ENCODE results near the gene RNF114. TPM values are rescaled to one million over a fixed set of nuclear protein-coding genes. Genes with fewer than 3 reads are reported as not detected.
A peak's percentile ranks its signal among the peaks of the same experiment; 100 is the strongest.
"Not testable (repeated sequence)": the region's sequence is repeated elsewhere in the genome, so short reads cannot be mapped to it uniquely, and the experiment has no call there.

The RNF114 gene
- total RNA-seq, 5 donors from 2014 or later (not counting 1 experiment from before 2014, with no cell fraction given) = 83.5 to 109 (median 95.7) TPM

- H3K36me3 ChIP-seq (ENCODE audit: control insufficient read depth in 2 of 2, extremely low read depth in 1 of 2, insufficient read depth in 1 of 2, low read length in 1 of 2) = peaks cover 10 to 83% of the 10 kb centered on the region in 2 donors
- ATAC-seq (replicated peaks in 1 of 4) (no peak), DNase-seq (no peak)
- H3K27ac ChIP-seq (ENCODE audit: low read length) = no peak overlapping the region
- CTCF ChIA-PET = interaction anchor here in 1 of 2 donors (0.7 kb wide), 1 partner anchor 1045 kb away, joined by 8 read pairs; no protein-coding TSS in a partner anchor
- H3K27me3 Mint-ChIP-seq = no peaks in the 10 kb centered on the region
- H3K9me3 ChIP-seq = no peaks in the 10 kb centered on the region
- 94% methylated on average over 3 of the region's 4 CpGs for WGBS (ENCODE audit: insufficient coverage)
- no peak overlapping the region for H3K27ac Mint-ChIP-seq
- H3K4me3 Mint-ChIP-seq = no peak overlapping the region
- no peaks in the 10 kb centered on the region for H3K4me1 ChIP-seq (ENCODE audit: control insufficient read depth in 1 of 2, extremely low read depth in 1 of 2, insufficient read depth in 2 of 2, low read length in 2 of 2)
- H3K27me3 ChIP-seq (replicated peaks in 1 of 2; ENCODE audit: control insufficient read depth in 2 of 2, extremely low read depth in 1 of 2, insufficient read depth in 2 of 2, low read length in 1 of 2) = no peaks in the 10 kb centered on the region
- peaks cover 2 to 6% (median 3%) of the 10 kb centered on the region in 3 donors for H3K4me1 Mint-ChIP-seq
- peaks cover 49% of the 10 kb centered on the region for H3K36me3 Mint-ChIP-seq
- H3K4me3 ChIP-seq (ENCODE audit: control insufficient read depth in 1 of 2, extremely low read depth in 1 of 2, low read length in 1 of 2) = no peak overlapping the region
- POLR2A ChIA-PET = interaction anchor here in 1 of 2 donors (0.6 kb wide), 1 partner anchor 188 kb away, joined by 4 read pairs; no protein-coding TSS in a partner anchor
- H3K9me3 Mint-ChIP-seq = no peaks in the 10 kb centered on the region
These were observed 15.0 kb downstream of the RNF114 start for GRCh38 chr20:49951151-49951550.

GRCh38 chr20:49955167-49955566 lies 19.0 kb downstream of the RNF114 start:
- Mint-ChIP-seq H3K9me3 (no peaks in the 10 kb centered on the region), H3K36me3 (peaks cover 43% of the 10 kb centered on the region), H3K4me1 (no peaks in the 10 kb centered on the region), H3K27me3 (no peaks in the 10 kb centered on the region), H3K4me3 (no peak overlapping the region), H3K27ac (peak overlapping the region in 1 of 2 donors; percentile 12)
- ATAC-seq (replicated peaks in 1 of 4) (peak in 2 of 4 experiments; percentile 11 to 22), DNase-seq (no peak)
- ChIA-PET CTCF (no interaction called here), POLR2A (interaction anchor here in 1 of 2 donors (0.6 kb wide), 1 partner anchor 154 kb away, joined by 3 read pairs; no protein-coding TSS in a partner anchor)
- H3K4me1 ChIP-seq (ENCODE audit: control insufficient read depth in 1 of 2, extremely low read depth in 1 of 2, insufficient read depth in 2 of 2, low read length in 2 of 2) = no peaks in the 10 kb centered on the region
- H3K4me3 ChIP-seq (ENCODE audit: control insufficient read depth in 1 of 2, extremely low read depth in 1 of 2, low read length in 1 of 2) = no peak overlapping the region
- WGBS (ENCODE audit: insufficient coverage) = 100% methylated on average over 3 of the region's 3 CpGs
- no peaks in the 10 kb centered on the region for H3K27me3 ChIP-seq (replicated peaks in 1 of 2; ENCODE audit: control insufficient read depth in 2 of 2, extremely low read depth in 1 of 2, insufficient read depth in 2 of 2, low read length in 1 of 2)
- H3K9me3 ChIP-seq = no peaks in the 10 kb centered on the region
- H3K27ac ChIP-seq (ENCODE audit: low read length) = no peak overlapping the region
- peaks cover 4 to 53% of the 10 kb centered on the region in 2 donors for H3K36me3 ChIP-seq (ENCODE audit: control insufficient read depth in 2 of 2, extremely low read depth in 1 of 2, insufficient read depth in 1 of 2, low read length in 1 of 2)

GRCh38 chr20:49955830-49956396 lies 19.7 kb downstream of the RNF114 start:
- H3K4me3 Mint-ChIP-seq; DNase-seq; H3K4me1 Mint-ChIP-seq; CTCF ChIA-PET; H3K9me3 Mint-ChIP-seq; ATAC-seq (replicated peaks in 1 of 4); H3K9me3 ChIP-seq; H3K4me1 ChIP-seq (ENCODE audit: control insufficient read depth in 1 of 2, extremely low read depth in 1 of 2, insufficient read depth in 2 of 2, low read length in 2 of 2); H3K27me3 Mint-ChIP-seq; H3K4me3 ChIP-seq (ENCODE audit: control insufficient read depth in 1 of 2, extremely low read depth in 1 of 2, low read length in 1 of 2); H3K27ac Mint-ChIP-seq; H3K27me3 ChIP-seq (replicated peaks in 1 of 2; ENCODE audit: control insufficient read depth in 2 of 2, extremely low read depth in 1 of 2, insufficient read depth in 2 of 2, low read length in 1 of 2); H3K27ac ChIP-seq (ENCODE audit: low read length): not testable (repeated sequence)
- WGBS (ENCODE audit: insufficient coverage) = 98% methylated on average over 11 of the region's 12 CpGs
- peaks cover 39% of the 10 kb centered on the region for H3K36me3 Mint-ChIP-seq
- POLR2A ChIA-PET = interaction anchor here in 1 of 2 donors (0.5 to 0.6 kb wide), 2 partner anchors 24 to 153 kb away, joined by 3 to 5 read pairs; no protein-coding TSS in a partner anchor
- H3K36me3 ChIP-seq (ENCODE audit: control insufficient read depth in 2 of 2, extremely low read depth in 1 of 2, insufficient read depth in 1 of 2, low read length in 1 of 2) = peaks cover 0 to 45% of the 10 kb centered on the region in 2 donors

GRCh38 chr20:49956689-49957088 lies 20.5 kb downstream of the RNF114 start:
- Mint-ChIP-seq H3K27me3 (no peaks in the 10 kb centered on the region), H3K9me3 (no peaks in the 10 kb centered on the region), H3K27ac (peak overlapping the region in 1 of 2 donors; percentile 6), H3K36me3 (peaks cover 39% of the 10 kb centered on the region), H3K4me1 (no peaks in the 10 kb centered on the region), H3K4me3 (no peak overlapping the region)
- H3K9me3 ChIP-seq = no peaks in the 10 kb centered on the region
- no peak for ATAC-seq (replicated peaks in 1 of 4)
- no peak overlapping the region for H3K27ac ChIP-seq (ENCODE audit: low read length)
- H3K27me3 ChIP-seq (replicated peaks in 1 of 2; ENCODE audit: control insufficient read depth in 2 of 2, extremely low read depth in 1 of 2, insufficient read depth in 2 of 2, low read length in 1 of 2) = no peaks in the 10 kb centered on the region
- no peaks in the 10 kb centered on the region for H3K4me1 ChIP-seq (ENCODE audit: control insufficient read depth in 1 of 2, extremely low read depth in 1 of 2, insufficient read depth in 2 of 2, low read length in 2 of 2)
- no peak for DNase-seq
- CTCF ChIA-PET = no interaction called here
- peaks cover 0 to 39% of the 10 kb centered on the region in 2 donors for H3K36me3 ChIP-seq (ENCODE audit: control insufficient read depth in 2 of 2, extremely low read depth in 1 of 2, insufficient read depth in 1 of 2, low read length in 1 of 2)
- WGBS (ENCODE audit: insufficient coverage) = 96% methylated on average over 13 of the region's 18 CpGs
- POLR2A ChIA-PET = no interaction called here
- no peak overlapping the region for H3K4me3 ChIP-seq (ENCODE audit: control insufficient read depth in 1 of 2, extremely low read depth in 1 of 2, low read length in 1 of 2)

- not testable (repeated sequence) for ATAC-seq (replicated peaks in 1 of 4); DNase-seq
These were observed 21.1 kb downstream of the RNF114 start for GRCh38 chr20:49957089-49957938.

GRCh38 chr20:49961413-49961812 lies 25.2 kb downstream of the RNF114 start:
- Mint-ChIP-seq H3K27ac (no peak overlapping the region), H3K4me3 (no peak overlapping the region), H3K9me3 (no peaks in the 10 kb centered on the region), H3K4me1 (no peaks in the 10 kb centered on the region), H3K36me3 (peaks cover 24% of the 10 kb centered on the region), H3K27me3 (no peaks in the 10 kb centered on the region)
- no peak for ATAC-seq (replicated peaks in 1 of 4)
- no peaks in the 10 kb centered on the region for H3K9me3 ChIP-seq
- DNase-seq = no peak
- ChIA-PET POLR2A (no interaction called here), CTCF (no interaction called here)
- no peaks in the 10 kb centered on the region for H3K4me1 ChIP-seq (ENCODE audit: control insufficient read depth in 1 of 2, extremely low read depth in 1 of 2, insufficient read depth in 2 of 2, low read length in 2 of 2)
- no peaks in the 10 kb centered on the region for H3K27me3 ChIP-seq (replicated peaks in 1 of 2; ENCODE audit: control insufficient read depth in 2 of 2, extremely low read depth in 1 of 2, insufficient read depth in 2 of 2, low read length in 1 of 2)
- no CpG with 5 or more reads among the region's 4 CpGs for WGBS (ENCODE audit: insufficient coverage)
- H3K4me3 ChIP-seq (ENCODE audit: control insufficient read depth in 1 of 2, extremely low read depth in 1 of 2, low read length in 1 of 2) = no peak overlapping the region
- H3K27ac ChIP-seq (ENCODE audit: low read length) = no peak overlapping the region
- H3K36me3 ChIP-seq (ENCODE audit: control insufficient read depth in 2 of 2, extremely low read depth in 1 of 2, insufficient read depth in 1 of 2, low read length in 1 of 2) = peaks cover 0 to 5% of the 10 kb centered on the region in 2 donors

More at GRCh38 chr20:49957089-49957938, 21.1 kb downstream of the RNF114 start:
- H3K27me3 Mint-ChIP-seq; CTCF ChIA-PET; H3K4me3 ChIP-seq (ENCODE audit: control insufficient read depth in 1 of 2, extremely low read depth in 1 of 2, low read length in 1 of 2); H3K27me3 ChIP-seq (replicated peaks in 1 of 2; ENCODE audit: control insufficient read depth in 2 of 2, extremely low read depth in 1 of 2, insufficient read depth in 2 of 2, low read length in 1 of 2); H3K27ac ChIP-seq (ENCODE audit: low read length); H3K27ac Mint-ChIP-seq; H3K4me3 Mint-ChIP-seq; POLR2A ChIA-PET; H3K4me1 ChIP-seq (ENCODE audit: control insufficient read depth in 1 of 2, extremely low read depth in 1 of 2, insufficient read depth in 2 of 2, low read length in 2 of 2); H3K9me3 Mint-ChIP-seq; H3K4me1 Mint-ChIP-seq; H3K9me3 ChIP-seq: not testable (repeated sequence)
- peaks cover 0 to 33% of the 10 kb centered on the region in 2 donors for H3K36me3 ChIP-seq (ENCODE audit: control insufficient read depth in 2 of 2, extremely low read depth in 1 of 2, insufficient read depth in 1 of 2, low read length in 1 of 2)
- 85% methylated on average over 8 of the region's 12 CpGs for WGBS (ENCODE audit: insufficient coverage)
- peaks cover 36% of the 10 kb centered on the region for H3K36me3 Mint-ChIP-seq
